Choroid plexus epithelial cell (primary cell): ENCODE measurements around the gene SCYGR1.

Experiments used
- DNase-seq: peaks from one replicate; pipeline ENCODE4 v3.0.0-alpha.2; 2010; ENCODE audit warnings: low read depth
- H3K4me3 ChIP-seq: 2 replicates; pipeline ENCODE4 v1.5.1; 2011; ENCODE audit warnings: low read depth, mild to moderate bottlenecking, control low read depth, low read length, moderate library complexity
- TF ChIP-seq, protein P1 (sequence below): conservative IDR thresholded peaks from 2 replicates; pipeline ENCODE4 v1.5.1; 2011; ENCODE audit warnings: low read depth, mild to moderate bottlenecking, control low read depth, inconsistent platforms, low read length, moderate library complexity

Gene SCYGR1

DNA sequence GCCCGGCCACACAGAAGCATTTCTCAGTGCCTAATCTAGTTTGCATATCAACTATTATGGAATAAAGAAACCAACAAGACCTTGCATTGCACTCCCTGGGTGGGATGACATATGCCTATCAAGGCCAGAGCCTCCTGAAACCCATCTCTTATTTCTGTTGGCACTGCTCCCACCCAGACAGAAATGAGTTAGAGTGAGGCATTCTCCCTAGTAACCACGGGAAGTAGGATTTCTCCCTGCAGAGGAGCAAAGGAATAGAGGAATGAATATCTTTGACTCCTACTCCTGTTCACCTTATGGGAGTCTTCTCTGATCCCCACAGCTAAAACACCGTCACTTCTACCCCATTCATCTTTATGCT, 24.2 kb upstream of the SCYGR1 start:
- DNase-seq, result no peak
- no peak overlapping the region for H3K4me3 ChIP-seq
- TF ChIP-seq, protein P1, sequence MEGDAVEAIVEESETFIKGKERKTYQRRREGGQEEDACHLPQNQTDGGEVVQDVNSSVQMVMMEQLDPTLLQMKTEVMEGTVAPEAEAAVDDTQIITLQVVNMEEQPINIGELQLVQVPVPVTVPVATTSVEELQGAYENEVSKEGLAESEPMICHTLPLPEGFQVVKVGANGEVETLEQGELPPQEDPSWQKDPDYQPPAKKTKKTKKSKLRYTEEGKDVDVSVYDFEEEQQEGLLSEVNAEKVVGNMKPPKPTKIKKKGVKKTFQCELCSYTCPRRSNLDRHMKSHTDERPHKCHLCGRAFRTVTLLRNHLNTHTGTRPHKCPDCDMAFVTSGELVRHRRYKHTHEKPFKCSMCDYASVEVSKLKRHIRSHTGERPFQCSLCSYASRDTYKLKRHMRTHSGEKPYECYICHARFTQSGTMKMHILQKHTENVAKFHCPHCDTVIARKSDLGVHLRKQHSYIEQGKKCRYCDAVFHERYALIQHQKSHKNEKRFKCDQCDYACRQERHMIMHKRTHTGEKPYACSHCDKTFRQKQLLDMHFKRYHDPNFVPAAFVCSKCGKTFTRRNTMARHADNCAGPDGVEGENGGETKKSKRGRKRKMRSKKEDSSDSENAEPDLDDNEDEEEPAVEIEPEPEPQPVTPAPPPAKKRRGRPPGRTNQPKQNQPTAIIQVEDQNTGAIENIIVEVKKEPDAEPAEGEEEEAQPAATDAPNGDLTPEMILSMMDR, result no peak

GRCh38 chr2:227411320-227411989, 23.7 kb upstream of the SCYGR1 start:
- DNase-seq, result peak; percentile 66
- no peak overlapping the region for H3K4me3 ChIP-seq
- TF ChIP-seq, protein P1, result no peak

DNA sequence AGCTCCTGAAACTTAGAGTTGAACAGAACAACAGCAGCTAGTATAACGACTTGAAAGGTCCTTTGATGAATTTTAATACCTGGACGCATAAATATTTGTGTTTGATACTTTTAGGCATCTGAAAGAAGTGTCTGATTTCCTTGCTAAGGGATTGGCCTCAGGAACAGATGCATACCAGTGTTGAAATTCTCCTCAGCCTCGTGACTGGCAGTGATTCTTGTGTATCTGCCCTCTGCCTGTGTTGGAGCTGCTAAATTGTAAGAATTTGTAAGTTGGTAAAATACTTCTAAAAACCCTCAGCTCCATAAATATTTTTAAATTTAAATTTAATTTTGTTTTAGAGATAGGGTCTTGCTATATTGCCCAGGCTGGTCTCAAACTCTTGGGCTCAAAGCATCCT, 22.4 kb upstream of the SCYGR1 start:
- TF ChIP-seq, protein P1, result no peak
- no peak for DNase-seq
- no peak overlapping the region for H3K4me3 ChIP-seq

- H3K4me3 ChIP-seq, result no peak overlapping the region
- TF ChIP-seq, protein P1, result no peak
- DNase-seq, result peak; percentile 39
Measured at GRCh38 chr2:227407591-227408151, 19.9 kb upstream of the SCYGR1 start.

GRCh38 chr2:227406177-227407031, 18.7 kb upstream of the SCYGR1 start:
- H3K4me3 ChIP-seq, result no peak overlapping the region
- DNase-seq, result peak; percentile 96
- TF ChIP-seq, protein P1, result peak; percentile 81

- no peak overlapping the region for H3K4me3 ChIP-seq
- TF ChIP-seq, protein P1, result no peak
- DNase-seq, result no peak
Measured at GRCh38 chr2:227404585-227405271, 17.0 kb upstream of the SCYGR1 start.
